SU-DHL-6 (cell line): ENCODE results near the gene C4orf51.

Experiments used
- H2AFZ ChIP-seq: fragments of 200-600 bp; sonication (generic); 2 replicates; pipeline ENCODE4 v1.6.1; 2014; ENCODE audit warnings: low read depth, mild to moderate bottlenecking, moderate library complexity, mixed read lengths, antibody characterized with exemption, low read length; ENCODE audit not compliant: severe bottlenecking
- H3F3A ChIP-seq: fragments of 200-600 bp; shearing (Covaris generic); 2 replicates; pipeline ENCODE4 v1.6.0; 2016; ENCODE audit warnings: antibody characterized with exemption, mild to moderate bottlenecking; ENCODE audit not compliant: insufficient read depth
- H3K27ac ChIP-seq: fragments of 200-600 bp; sonication (generic); 2 replicates; pipeline ENCODE4 v1.5.1; 2016; ENCODE audit warnings: low read depth, mild to moderate bottlenecking, low read length, moderate library complexity, mixed read lengths
- H3K27me3 ChIP-seq: fragments of 200-600 bp; sonication (generic), shearing (Covaris generic); 2 replicates; pipeline ENCODE4 v1.6.0; 2014; ENCODE audit warnings: mild to moderate bottlenecking, low read length
- H3K36me3 ChIP-seq: fragments of 200-600 bp; sonication (generic); 2 replicates; pipeline ENCODE4 v1.6.1; 2014; ENCODE audit warnings: mild to moderate bottlenecking, low read length, mixed read lengths
- H3K4me2 ChIP-seq: fragments of 300-600, 200-600 bp; shearing (Covaris generic), sonication (generic); 2 replicates; pipeline ENCODE4 v1.6.0; 2014; ENCODE audit warnings: low read length, low read depth, mild to moderate bottlenecking; ENCODE audit not compliant: poor library complexity, severe bottlenecking
- H3K4me3 ChIP-seq: fragments of 200-600 bp; sonication (generic); 2 replicates; pipeline ENCODE4 v1.5.1; 2014; ENCODE audit warnings: antibody characterized with exemption, low read length, mild to moderate bottlenecking, mixed read lengths; ENCODE audit not compliant: insufficient read depth, poor library complexity, severe bottlenecking
- H3K79me2 ChIP-seq: fragments of 200-600 bp; sonication (generic); 2 replicates; pipeline ENCODE4 v1.6.1; 2014; ENCODE audit warnings: mild to moderate bottlenecking, low read length, moderate library complexity; ENCODE audit not compliant: insufficient read depth
- H3K9ac ChIP-seq: fragments of 200-600 bp; sonication (generic); 2 replicates; pipeline ENCODE4 v1.7.0; 2014; ENCODE audit warnings: mild to moderate bottlenecking, low read length
- H3K9me2 ChIP-seq: fragments of 200-600 bp; sonication (generic); replicated peaks from 2 replicates; pipeline ENCODE4 v1.6.1; 2014; ENCODE audit warnings: low read length; ENCODE audit not compliant: insufficient read depth
- H3K9me3 ChIP-seq: fragments of 200-600 bp; sonication (generic); 2 replicates; pipeline ENCODE4 v1.6.1; 2014; ENCODE audit warnings: low read length, mixed read lengths; ENCODE audit not compliant: insufficient read depth
- H4K20me1 ChIP-seq: fragments of 200-600 bp; sonication (generic); 2 replicates; pipeline ENCODE4 v1.6.1; 2014; ENCODE audit warnings: low read depth, mild to moderate bottlenecking, antibody characterized with exemption, low read length, moderate library complexity, mixed read lengths
- EZH2phosphoT487 ChIP-seq: fragments of 200-600 bp; sonication (generic), shearing (Covaris generic); conservative IDR thresholded peaks from 2 replicates; pipeline ENCODE4 v1.6.1; 2018; ENCODE audit warnings: mild to moderate bottlenecking, antibody characterized with exemption, low read length, moderate library complexity, mixed read lengths
- TF ChIP-seq, protein P1 (sequence below): fragments of 200-600 bp; sonication (generic); IDR thresholded peaks from one replicate; pipeline ENCODE4 v1.5.1; 2017; ENCODE audit warnings: antibody characterized with exemption, mild to moderate bottlenecking, low read length, moderate library complexity; ENCODE audit not compliant: insufficient read depth, poor library complexity, severe bottlenecking

The C4orf51 gene

DNA sequence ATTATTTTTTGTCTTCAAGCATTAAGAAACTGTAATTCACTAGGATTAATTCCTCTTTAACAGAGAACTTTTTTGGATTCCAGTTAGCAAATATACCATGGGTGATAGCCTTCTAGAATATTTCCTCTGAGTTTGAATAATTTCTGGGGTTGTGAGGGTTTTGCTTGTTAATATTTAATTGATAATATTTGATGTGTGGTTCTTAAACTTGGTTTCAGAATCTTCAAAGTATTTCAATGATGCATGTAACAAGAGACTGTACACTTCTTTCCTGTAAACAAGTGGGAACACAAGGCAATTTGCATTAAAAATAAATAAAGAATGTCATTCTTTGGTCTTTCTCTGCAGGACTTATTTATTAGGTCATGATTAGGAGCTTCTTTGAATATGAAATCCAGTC lies 9.5 kb upstream of the C4orf51 start:
- H3K4me3 ChIP-seq: no peak overlapping the region
- TF ChIP-seq, protein P1, sequence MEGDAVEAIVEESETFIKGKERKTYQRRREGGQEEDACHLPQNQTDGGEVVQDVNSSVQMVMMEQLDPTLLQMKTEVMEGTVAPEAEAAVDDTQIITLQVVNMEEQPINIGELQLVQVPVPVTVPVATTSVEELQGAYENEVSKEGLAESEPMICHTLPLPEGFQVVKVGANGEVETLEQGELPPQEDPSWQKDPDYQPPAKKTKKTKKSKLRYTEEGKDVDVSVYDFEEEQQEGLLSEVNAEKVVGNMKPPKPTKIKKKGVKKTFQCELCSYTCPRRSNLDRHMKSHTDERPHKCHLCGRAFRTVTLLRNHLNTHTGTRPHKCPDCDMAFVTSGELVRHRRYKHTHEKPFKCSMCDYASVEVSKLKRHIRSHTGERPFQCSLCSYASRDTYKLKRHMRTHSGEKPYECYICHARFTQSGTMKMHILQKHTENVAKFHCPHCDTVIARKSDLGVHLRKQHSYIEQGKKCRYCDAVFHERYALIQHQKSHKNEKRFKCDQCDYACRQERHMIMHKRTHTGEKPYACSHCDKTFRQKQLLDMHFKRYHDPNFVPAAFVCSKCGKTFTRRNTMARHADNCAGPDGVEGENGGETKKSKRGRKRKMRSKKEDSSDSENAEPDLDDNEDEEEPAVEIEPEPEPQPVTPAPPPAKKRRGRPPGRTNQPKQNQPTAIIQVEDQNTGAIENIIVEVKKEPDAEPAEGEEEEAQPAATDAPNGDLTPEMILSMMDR: no peak
- no peak for TF ChIP-seq EZH2phosphoT487

DNA sequence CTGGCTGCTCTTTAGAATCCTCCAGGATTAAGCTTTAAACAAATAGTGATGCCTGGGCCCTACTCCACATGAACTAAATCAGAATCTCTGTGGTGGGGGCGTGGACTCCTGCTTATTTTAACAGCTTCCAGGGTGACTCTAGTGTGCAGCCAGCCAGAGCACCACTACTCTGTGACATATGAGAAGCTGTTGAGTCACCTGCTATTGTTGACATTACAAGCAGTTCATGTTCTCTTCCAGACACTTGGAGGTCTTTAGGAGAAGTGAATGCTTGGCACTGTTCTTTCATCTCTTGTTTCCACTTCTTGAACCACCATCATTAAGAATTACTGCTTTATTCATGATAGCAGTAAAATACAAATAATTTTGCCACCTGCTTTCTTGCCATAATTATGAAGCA lies 426 bp upstream of the C4orf51 start:
- Histone ChIP-seq H3K4me3 (no peak overlapping the region), H4K20me1 (no peaks in the 10 kb centered on the region), H3K4me2 (no peak overlapping the region), H3K9ac (no peak overlapping the region), H3K27me3 (no peaks in the 10 kb centered on the region), H3K27ac (no peak overlapping the region), H3K9me3 (no peaks in the 10 kb centered on the region), H3F3A (no peaks in the 10 kb centered on the region), H2AFZ (no peak overlapping the region), H3K79me2 (no peaks in the 10 kb centered on the region), H3K9me2 (no peaks in the 10 kb centered on the region), H3K36me3 (no peaks in the 10 kb centered on the region)
- TF ChIP-seq, protein P1: no peak
- no peak for TF ChIP-seq EZH2phosphoT487

More for the DNA sequence above, 9.5 kb upstream of the C4orf51 start:
- Histone ChIP-seq H3K9ac (no peak overlapping the region), H3K27me3 (no peaks in the 10 kb centered on the region), H3F3A (no peaks in the 10 kb centered on the region), H3K9me2 (no peaks in the 10 kb centered on the region), H3K4me2 (no peak overlapping the region), H2AFZ (no peak overlapping the region), H4K20me1 (no peaks in the 10 kb centered on the region), H3K36me3 (no peaks in the 10 kb centered on the region), H3K79me2 (no peaks in the 10 kb centered on the region), H3K9me3 (no peaks in the 10 kb centered on the region), H3K27ac (no peak overlapping the region)

DNA sequence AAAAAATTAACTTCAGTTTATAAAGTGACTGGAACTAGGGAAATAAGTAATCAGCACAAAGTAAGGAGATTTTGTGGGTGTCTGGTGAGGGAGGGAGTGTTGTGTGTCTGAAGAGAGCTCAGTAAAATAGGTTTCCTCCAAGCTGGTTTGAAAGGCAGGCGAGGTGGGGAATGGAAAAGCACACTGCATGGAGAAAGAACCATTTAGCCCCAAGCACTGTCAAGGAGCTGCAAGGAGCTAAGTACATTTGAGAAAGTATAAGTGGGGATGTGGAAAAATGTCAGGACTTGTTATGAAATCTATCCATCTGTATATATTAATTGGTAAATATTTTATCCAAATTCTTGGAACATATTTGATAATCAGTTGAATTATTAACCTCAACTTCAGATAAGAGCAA lies 956 bp downstream of the C4orf51 start:
- Histone ChIP-seq H4K20me1 (no peaks in the 10 kb centered on the region), H3K4me2 (no peak overlapping the region), H3K79me2 (no peaks in the 10 kb centered on the region), H3K27ac (no peak overlapping the region), H3F3A (no peaks in the 10 kb centered on the region), H3K9me2 (no peaks in the 10 kb centered on the region), H3K36me3 (no peaks in the 10 kb centered on the region), H3K4me3 (no peak overlapping the region), H3K27me3 (no peaks in the 10 kb centered on the region), H3K9ac (no peak overlapping the region), H3K9me3 (no peaks in the 10 kb centered on the region), H2AFZ (no peak overlapping the region)
- TF ChIP-seq EZH2phosphoT487: no peak

DNA sequence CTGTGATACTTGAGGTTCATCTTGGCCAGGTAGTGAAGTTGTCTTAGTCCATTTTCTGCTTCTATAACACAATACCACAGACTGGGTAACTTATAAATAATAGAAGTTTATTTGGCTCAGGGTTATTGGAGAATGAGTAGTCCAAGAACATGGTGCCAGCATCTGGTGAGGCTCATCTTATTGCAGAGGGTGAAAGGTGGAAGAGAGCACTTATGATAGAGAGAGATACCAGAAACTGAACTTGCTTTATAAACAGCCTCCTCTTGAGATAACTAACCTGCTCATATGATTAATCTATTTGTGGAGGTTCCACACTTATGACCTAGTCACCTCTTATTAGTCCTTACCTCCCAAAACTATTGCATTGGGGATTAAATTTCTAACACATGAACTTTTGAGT lies 1.6 kb downstream of the C4orf51 start:
- H3K36me3 ChIP-seq: no peaks in the 10 kb centered on the region
- no peak overlapping the region for H3K27ac ChIP-seq
- H3K9me2 ChIP-seq: no peaks in the 10 kb centered on the region
- no peak overlapping the region for H3K9ac ChIP-seq
- no peaks in the 10 kb centered on the region for H3K27me3 ChIP-seq
- no peaks in the 10 kb centered on the region for H4K20me1 ChIP-seq
- H2AFZ ChIP-seq: no peak overlapping the region
- H3K4me2 ChIP-seq: no peak overlapping the region
- no peaks in the 10 kb centered on the region for H3F3A ChIP-seq
- H3K79me2 ChIP-seq: no peaks in the 10 kb centered on the region
- H3K4me3 ChIP-seq: no peak overlapping the region
- no peaks in the 10 kb centered on the region for H3K9me3 ChIP-seq
- no peak for TF ChIP-seq EZH2phosphoT487
- TF ChIP-seq, protein P1: no peak
